Keratinocyte (primary cell): ENCODE data around the gene NT5DC1. TPM values are rescaled to one million over a fixed set of nuclear protein-coding genes. Genes with fewer than 3 reads are reported as not detected.

ENCODE experiments used
- DNase-seq: peaks from one replicate; pipeline ENCODE4 v3.0.0-alpha.2; 2011; ENCODE audit warnings: low read depth, missing footprints, low spot score
- FAIRE-seq: peaks from 2 replicates; lab custom pipeline; 2011; peaks lifted over from hg19 to GRCh38; lab: Jason Lieb, UNC
- H2AFZ ChIP-seq: 2 replicates; pipeline ENCODE4 v1.6.0; 2012; ENCODE audit warnings: low read length, control low read depth, inconsistent platforms; ENCODE audit not compliant: control insufficient read depth
- H3K27ac ChIP-seq: 2 replicates; pipeline ENCODE4 v1.5.1; 2011; ENCODE audit warnings: low read length; ENCODE audit not compliant: control insufficient read depth, insufficient read depth
- H3K27me3 ChIP-seq: 3 replicates; pipeline ENCODE4 v1.6.0; 2011; ENCODE audit warnings: low read length; ENCODE audit not compliant: control insufficient read depth, insufficient read depth; ENCODE audit errors: extremely low read depth
- H3K36me3 ChIP-seq, 2 experiments: 2 replicates in 1 of 2; 3 replicates in 1 of 2; pipeline ENCODE4 v1.5.1; 2011; ENCODE audit warnings: low read length in 2 of 2, mild to moderate bottlenecking in 1 of 2; ENCODE audit not compliant: control insufficient read depth in 2 of 2, insufficient read depth in 2 of 2; ENCODE audit errors: extremely low read depth in 1 of 2
- H3K4me1 ChIP-seq: 3 replicates; pipeline ENCODE4 v1.5.1; 2011; ENCODE audit warnings: low read length; ENCODE audit not compliant: control insufficient read depth, insufficient read depth; ENCODE audit errors: extremely low read depth
- H3K4me2 ChIP-seq: 3 replicates; pipeline ENCODE4 v1.6.0; 2011; ENCODE audit warnings: low read depth, low read length; ENCODE audit not compliant: control insufficient read depth, insufficient read depth; ENCODE audit errors: extremely low read depth
- H3K4me3 ChIP-seq, 3 experiments: fragments of 200-600 bp in 1 of 3; sonication (generic) in 1 of 3; 2 replicates in 2 of 3; 3 replicates in 1 of 3; pipeline ENCODE4 v1.5.1; 2011 to 2016; ENCODE audit warnings: low read length in 3 of 3, mild to moderate bottlenecking in 3 of 3, control low read depth in 2 of 3, inconsistent platforms in 1 of 3, low read depth in 1 of 3, mixed read lengths in 1 of 3, mixed run types in 1 of 3, moderate library complexity in 1 of 3; ENCODE audit not compliant: control insufficient read depth in 2 of 3, insufficient read depth in 2 of 3; ENCODE audit errors: extremely low read depth in 1 of 3
- H3K79me2 ChIP-seq: 2 replicates; pipeline ENCODE4 v1.6.0; 2012; ENCODE audit warnings: low read length; ENCODE audit not compliant: control insufficient read depth, insufficient read depth
- H3K9ac ChIP-seq: 3 replicates; pipeline ENCODE4 v1.6.0; 2011; ENCODE audit warnings: low read length; ENCODE audit not compliant: control insufficient read depth, insufficient read depth; ENCODE audit errors: extremely low read depth
- H3K9me1 ChIP-seq: 3 replicates; pipeline ENCODE4 v1.6.0; 2011; ENCODE audit warnings: low read length; ENCODE audit not compliant: control insufficient read depth, insufficient read depth; ENCODE audit errors: extremely low read depth
- H3K9me3 ChIP-seq: 2 replicates; pipeline ENCODE4 v1.5.1; 2012; ENCODE audit warnings: low read depth, low read length; ENCODE audit not compliant: control insufficient read depth
- H4K20me1 ChIP-seq: 3 replicates; pipeline ENCODE4 v1.6.0; 2011; ENCODE audit warnings: low read length; ENCODE audit not compliant: control insufficient read depth, insufficient read depth; ENCODE audit errors: extremely low read depth
- EZH2 ChIP-seq: IDR thresholded peaks from one replicate; pipeline ENCODE4 v1.6.1; 2012; ENCODE audit warnings: inconsistent platforms, mild to moderate bottlenecking, low read length, moderate library complexity
- dilution Hi-C: fragments of 300-500 bp; cut with MboI; formaldehyde crosslinking; loops from one replicate; pipeline ENCODE4 v1.7.0; 2020; ENCODE audit warnings: low sequenced_read_pairs; ENCODE audit not compliant: extremely low pct_ligation_motif_present
- polyA plus RNA-seq, 5 experiments: library from polyadenylated mRNA; depleted of rRNA in 3 of 5; stranded (reverse) in 3 of 5; stranded (forward) in 1 of 5; unstranded in 1 of 5; fragments of >200 nt; gene quantifications; 1 replicate in 1 of 5; 2 replicates in 3 of 5; 3 replicates in 1 of 5; pipeline versions ENCODE4 v1.2.1 to v1.2.3, GENCODE V29; 2011 to 2012; ENCODE audit warnings: missing spikeins in 2 of 5, low read depth in 1 of 5, low replicate concordance in 1 of 5
- TF ChIP-seq, protein P1 (sequence below), 3 experiments: IDR thresholded peaks in 1 of 3; conservative IDR thresholded peaks in 1 of 3; optimal IDR thresholded peaks in 1 of 3; 2 replicates in 2 of 3; 3 replicates in 1 of 3; pipeline versions ENCODE3 to v1.5.1; 2011; ENCODE audit warnings: low read length in 3 of 3, mild to moderate bottlenecking in 3 of 3, moderate library complexity in 2 of 3, control low read depth in 1 of 3, inconsistent platforms in 1 of 3; ENCODE audit not compliant: insufficient read depth in 2 of 3; ENCODE audit errors: extremely low read depth in 1 of 3

NT5DC1 gene
- polyA plus RNA-seq, 1 donor (not counting 4 experiments of a cell fraction or from before 2014, with no cell fraction given), result 31.2 TPM

GRCh38 chr6:116073765-116074440, 26.8 kb upstream of the NT5DC1 start:
- no peaks in the 10 kb centered on the region for H3K79me2 ChIP-seq
- no peak for TF ChIP-seq EZH2
- TF ChIP-seq, protein P1, sequence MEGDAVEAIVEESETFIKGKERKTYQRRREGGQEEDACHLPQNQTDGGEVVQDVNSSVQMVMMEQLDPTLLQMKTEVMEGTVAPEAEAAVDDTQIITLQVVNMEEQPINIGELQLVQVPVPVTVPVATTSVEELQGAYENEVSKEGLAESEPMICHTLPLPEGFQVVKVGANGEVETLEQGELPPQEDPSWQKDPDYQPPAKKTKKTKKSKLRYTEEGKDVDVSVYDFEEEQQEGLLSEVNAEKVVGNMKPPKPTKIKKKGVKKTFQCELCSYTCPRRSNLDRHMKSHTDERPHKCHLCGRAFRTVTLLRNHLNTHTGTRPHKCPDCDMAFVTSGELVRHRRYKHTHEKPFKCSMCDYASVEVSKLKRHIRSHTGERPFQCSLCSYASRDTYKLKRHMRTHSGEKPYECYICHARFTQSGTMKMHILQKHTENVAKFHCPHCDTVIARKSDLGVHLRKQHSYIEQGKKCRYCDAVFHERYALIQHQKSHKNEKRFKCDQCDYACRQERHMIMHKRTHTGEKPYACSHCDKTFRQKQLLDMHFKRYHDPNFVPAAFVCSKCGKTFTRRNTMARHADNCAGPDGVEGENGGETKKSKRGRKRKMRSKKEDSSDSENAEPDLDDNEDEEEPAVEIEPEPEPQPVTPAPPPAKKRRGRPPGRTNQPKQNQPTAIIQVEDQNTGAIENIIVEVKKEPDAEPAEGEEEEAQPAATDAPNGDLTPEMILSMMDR (optimal IDR thresholded peaks at IDR 0.05 in 1 of 3, IDR thresholded peaks at IDR 0.05 in 1 of 3, conservative IDR thresholded peaks at IDR 0.05 in 1 of 3; ENCODE audit: extremely low read depth in 1 of 3, insufficient read depth in 2 of 3, low read length in 3 of 3), result no peak
- H2AFZ ChIP-seq, result no peak overlapping the region
- no peaks in the 10 kb centered on the region for H3K9me3 ChIP-seq
- dilution Hi-C loops, result no loop called here
- DNase-seq (no peak), FAIRE-seq (peak; percentile 75)
- H3K4me3 ChIP-seq, result no peak overlapping the region
- H3K4me1 ChIP-seq, result peaks cover 20% of the 10 kb centered on the region
- no peak overlapping the region for H3K27ac ChIP-seq
- H3K9me1 ChIP-seq, result peaks cover 2% of the 10 kb centered on the region
- H3K36me3 ChIP-seq, result no peaks in the 10 kb centered on the region
- no peaks in the 10 kb centered on the region for H3K27me3 ChIP-seq
- H4K20me1 ChIP-seq, result no peaks in the 10 kb centered on the region
- peak overlapping the region; percentile 68 for H3K4me2 ChIP-seq
- H3K9ac ChIP-seq, result no peak overlapping the region

- Histone ChIP-seq H3K9me1 (peaks cover 2% of the 10 kb centered on the region), H3K4me2 (no peak overlapping the region), H3K9me3 (no peaks in the 10 kb centered on the region), H3K27ac (no peak overlapping the region), H3K4me1 (peaks cover 20% of the 10 kb centered on the region), H2AFZ (peak overlapping the region; percentile 36), H3K9ac (no peak overlapping the region), H4K20me1 (no peaks in the 10 kb centered on the region), H3K36me3 (no peaks in the 10 kb centered on the region), H3K4me3 (no peak overlapping the region), H3K27me3 (no peaks in the 10 kb centered on the region), H3K79me2 (no peaks in the 10 kb centered on the region)
- dilution Hi-C loops, result no loop called here
- TF ChIP-seq EZH2, result no peak
- TF ChIP-seq, protein P1 (optimal IDR thresholded peaks at IDR 0.05 in 1 of 3, IDR thresholded peaks at IDR 0.05 in 1 of 3, conservative IDR thresholded peaks at IDR 0.05 in 1 of 3; ENCODE audit: extremely low read depth in 1 of 3, insufficient read depth in 2 of 3, low read length in 3 of 3), result no peak
- DNase-seq (no peak), FAIRE-seq (no peak)
Observed at GRCh38 chr6:116074732-116075390, 25.8 kb upstream of the NT5DC1 start.
